Activated naive CD8-positive, alpha-beta T cell treated with anti-CD3 and anti-CD28 coated beads, Interleukin-2, amount 50 U/mL, for 16 hours (primary cell): ENCODE measurements around the gene USP32.
"Not testable (repeated sequence)": the region's sequence is repeated elsewhere in the genome, so short reads cannot be mapped to it uniquely, and the experiment has no call there.

Experiments used
- DNase-seq: peaks from one replicate; pipeline ENCODE4 v3.0.0-alpha.2; 2020; ENCODE audit warnings: low read depth, low spot score

Gene USP32

GRCh38 chr17:60392042-60392844, at the start of gene USP32:
Gene USP32 (minus strand): TSS chr17:60392133. CDS start chr17:60391939, 194 bp downstream.
- DNase-seq = peak; percentile 93

GRCh38 chr17:60439501-60439900, 47.6 kb upstream of the USP32 start:
- DNase-seq = no peak

GRCh38 chr17:60436676-60437075, 44.7 kb upstream of the USP32 start:
- DNase-seq = no peak

- peak; percentile 11 for DNase-seq
Observed at GRCh38 chr17:60435244-60436167, 43.6 kb upstream of the USP32 start.

GRCh38 chr17:60433021-60433997, 41.4 kb upstream of the USP32 start:
- not testable (repeated sequence) for DNase-seq

GRCh38 chr17:60430561-60430960, 38.6 kb upstream of the USP32 start:
- DNase-seq = not testable (repeated sequence)

- not testable (repeated sequence) for DNase-seq
Observed at GRCh38 chr17:60428491-60428890, 36.6 kb upstream of the USP32 start.

- DNase-seq = no peak
Observed at GRCh38 chr17:60426596-60426995, 34.7 kb upstream of the USP32 start.

- DNase-seq = no peak
Observed at GRCh38 chr17:60425626-60426025, 33.7 kb upstream of the USP32 start.

GRCh38 chr17:60423865-60424264, 31.9 kb upstream of the USP32 start:
- no peak for DNase-seq

GRCh38 chr17:60422162-60422665, 30.3 kb upstream of the USP32 start, which contains the start of gene CHCT1:
Gene CHCT1 (plus strand): TSS chr17:60422489. CDS start chr17:60422593, 104 bp downstream.
- no peak for DNase-seq

- DNase-seq = peak; percentile 60
Observed at GRCh38 chr17:60421273-60422161, 29.6 kb upstream of the USP32 start.

- DNase-seq = not testable (repeated sequence)
Observed at GRCh38 chr17:60419875-60420274, 27.9 kb upstream of the USP32 start.

- DNase-seq = not testable (repeated sequence)
Observed at GRCh38 chr17:60419003-60419402, 27.1 kb upstream of the USP32 start.

- DNase-seq = no peak
Observed at GRCh38 chr17:60416368-60416925, 24.5 kb upstream of the USP32 start.

GRCh38 chr17:60415146-60415545, 23.2 kb upstream of the USP32 start:
- no peak for DNase-seq

- no peak for DNase-seq
Observed at GRCh38 chr17:60412701-60413100, 20.8 kb upstream of the USP32 start.

- DNase-seq = no peak
Observed at GRCh38 chr17:60410001-60410400, 18.1 kb upstream of the USP32 start.

GRCh38 chr17:60406887-60407286, 15.0 kb upstream of the USP32 start:
- no peak for DNase-seq

- no peak for DNase-seq
Observed at GRCh38 chr17:60403962-60404361, 12.0 kb upstream of the USP32 start.
